ENCODE measurements around the gene CREG1. TPM values are rescaled to one million over a fixed set of nuclear protein-coding genes. Genes with fewer than 3 reads are reported as not detected.

CREG1 gene
- total RNA-seq, 1 donor, result 34.1 TPM

DNA sequence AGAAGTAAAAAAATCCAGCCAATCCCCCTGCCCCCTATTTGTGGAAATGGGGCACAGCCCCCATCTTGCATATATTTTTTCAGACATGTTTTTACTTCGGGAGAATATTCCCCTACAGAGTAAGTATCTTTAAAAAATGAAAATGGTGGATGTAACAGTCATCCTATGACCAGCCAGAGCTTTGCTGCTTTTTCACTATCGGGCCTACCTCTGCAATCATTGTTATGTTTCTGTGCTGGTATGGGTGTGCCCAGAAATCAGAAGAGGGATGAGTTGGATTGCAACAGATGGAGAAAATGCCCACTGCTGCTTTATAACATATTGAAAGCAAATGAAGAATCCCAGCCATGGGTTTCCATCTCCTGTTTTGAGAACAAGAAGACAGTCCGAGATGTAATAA lies 38.1 kb downstream of the CREG1 start:
- no peak for DNase-seq (ENCODE audit: low read depth)
- H3K4me3 ChIP-seq (ENCODE audit: low read depth, low read length), result no peak overlapping the region
- no peak for TF ChIP-seq CTCF (IDR thresholded peaks at IDR 0.05; ENCODE audit: insufficient read depth, low read depth, low read length)

- no peak for DNase-seq (ENCODE audit: low read depth)
- TF ChIP-seq CTCF (IDR thresholded peaks at IDR 0.05; ENCODE audit: insufficient read depth, low read depth, low read length), result no peak
- no peak overlapping the region for H3K4me3 ChIP-seq (ENCODE audit: low read depth, low read length)
Measured at GRCh38 chr1:167514288-167514687, 39.3 kb downstream of the CREG1 start.

DNA sequence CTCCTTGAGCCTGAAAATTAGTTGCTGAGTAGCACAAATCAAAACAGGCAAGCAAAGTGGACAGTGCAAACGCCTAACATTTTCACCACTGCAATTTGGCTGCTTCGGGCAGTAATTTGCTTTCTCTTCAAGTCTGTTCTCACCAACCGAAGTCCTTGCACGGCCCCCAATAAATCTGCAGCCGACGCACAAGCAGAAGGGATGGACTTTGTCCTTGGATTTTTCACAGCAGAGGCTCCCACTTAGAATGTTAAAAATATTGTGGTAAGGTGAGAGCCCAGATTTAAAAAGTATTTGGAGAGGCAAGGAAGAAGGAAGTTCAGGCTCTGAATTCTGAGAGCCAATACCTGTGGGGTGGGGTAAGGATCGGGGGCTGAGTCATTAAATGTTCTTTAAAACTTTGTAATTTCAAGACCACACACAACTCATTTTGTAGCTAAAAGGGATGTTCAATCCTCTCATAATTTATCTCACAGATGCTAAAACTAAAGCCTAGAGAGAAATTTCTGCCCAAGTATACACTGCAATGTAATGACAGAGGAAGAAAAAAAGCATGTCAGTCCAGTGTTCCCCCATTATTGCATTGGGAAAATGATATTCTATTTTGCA lies 41.4 kb downstream of the CREG1 start:
- H3K4me3 ChIP-seq (ENCODE audit: low read depth, low read length), result no peak overlapping the region
- no peak for DNase-seq (ENCODE audit: low read depth)
- no peak for TF ChIP-seq CTCF (IDR thresholded peaks at IDR 0.05; ENCODE audit: insufficient read depth, low read depth, low read length)

DNA sequence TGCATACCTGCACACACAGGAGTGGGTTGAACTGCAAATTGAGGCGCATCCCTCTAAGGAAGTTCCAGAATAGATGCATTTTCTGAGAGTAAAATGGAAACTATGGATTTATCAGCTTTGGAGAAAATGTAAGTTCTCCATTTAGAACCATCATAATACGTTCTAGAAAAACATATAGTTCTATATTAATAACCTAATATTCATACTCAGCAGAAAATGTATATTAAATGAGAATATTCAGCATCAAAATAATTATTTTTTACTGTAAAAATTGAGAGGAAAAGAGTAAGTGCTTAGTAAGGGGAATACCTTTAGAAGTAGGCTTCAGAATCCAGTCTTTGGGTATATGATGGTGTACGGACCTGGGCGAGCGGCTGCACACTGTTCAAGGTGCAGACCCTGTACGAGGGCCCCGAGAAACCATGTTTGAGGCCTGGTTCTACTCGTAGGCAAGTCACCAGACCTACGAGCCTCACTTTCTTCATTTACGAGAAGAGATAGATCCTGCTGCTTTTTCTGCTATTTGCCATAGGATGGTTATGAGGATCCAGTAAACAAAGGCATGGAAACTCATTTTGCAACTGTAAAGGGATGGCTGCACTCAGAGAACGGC lies 42.1 kb downstream of the CREG1 start:
- DNase-seq (ENCODE audit: low read depth), result no peak
- no peak for TF ChIP-seq CTCF (IDR thresholded peaks at IDR 0.05; ENCODE audit: insufficient read depth, low read depth, low read length)

GRCh38 chr1:167510881-167511280 lies 42.7 kb downstream of the CREG1 start:
- DNase-seq (ENCODE audit: low read depth), result no peak
- no peak for TF ChIP-seq CTCF (IDR thresholded peaks at IDR 0.05; ENCODE audit: insufficient read depth, low read depth, low read length)
- no peak overlapping the region for H3K4me3 ChIP-seq (ENCODE audit: low read depth, low read length)

More for the DNA sequence above, 42.1 kb downstream of the CREG1 start:
- no peak overlapping the region for H3K4me3 ChIP-seq (ENCODE audit: low read depth, low read length)

- no peak for DNase-seq (ENCODE audit: low read depth)
- TF ChIP-seq CTCF (IDR thresholded peaks at IDR 0.05; ENCODE audit: insufficient read depth, low read depth, low read length), result no peak
- no peak overlapping the region for H3K4me3 ChIP-seq (ENCODE audit: low read depth, low read length)
Measured at GRCh38 chr1:167510244-167510643, 43.3 kb downstream of the CREG1 start.

GRCh38 chr1:167509587-167509986 lies 44.0 kb downstream of the CREG1 start:
- no peak for DNase-seq (ENCODE audit: low read depth)
- H3K4me3 ChIP-seq (ENCODE audit: low read depth, low read length), result no peak overlapping the region
- TF ChIP-seq CTCF (IDR thresholded peaks at IDR 0.05; ENCODE audit: insufficient read depth, low read depth, low read length), result no peak
